Neural progenitor cell (in vitro differentiated cells): ENCODE results near the gene SPRR1B.

Experiments
- EZH2 ChIP-seq: fragments of 200-600 bp; sonication (generic); IDR thresholded peaks from 2 replicates; pipeline ENCODE4 v1.6.1; 2017; ENCODE audit warnings: antibody characterized with exemption, mild to moderate bottlenecking, moderate library complexity
- EZH2phosphoT487 ChIP-seq: fragments of 200-600 bp; sonication (generic); IDR thresholded peaks from 2 replicates; pipeline ENCODE4 v1.6.1; 2017; ENCODE audit warnings: antibody characterized with exemption

DNA sequence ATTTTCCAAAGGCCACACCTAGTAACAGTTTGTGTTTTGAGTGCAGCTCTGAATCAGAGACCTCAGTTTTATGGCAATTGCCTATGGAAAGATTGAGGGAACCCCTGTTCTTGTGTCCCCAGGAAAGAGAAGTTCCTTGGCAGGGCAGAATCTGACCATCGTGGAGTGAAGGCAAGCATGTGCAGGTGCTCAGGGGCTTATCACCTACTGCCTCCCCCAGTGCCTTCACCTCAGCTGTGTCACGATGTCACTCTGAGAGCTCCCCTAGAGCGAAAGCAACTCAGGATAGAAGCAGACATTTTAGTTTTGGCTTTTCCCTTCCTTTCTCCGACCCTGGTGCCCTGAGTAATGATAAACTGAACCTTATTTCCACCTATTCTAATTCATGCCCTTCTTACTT is 48.9 kb upstream of the SPRR1B start:
- TF ChIP-seq EZH2 (no peak), EZH2phosphoT487 (no peak)
